Nephron progenitor cell (in vitro differentiated cells): ENCODE data around the gene KRTAP19-7.

ENCODE experiments used
- DNase-seq: peaks from one replicate; pipeline ENCODE4 v3.0.0; 2021
- H3K27ac Mint-ChIP-seq: 2 replicates; pipeline ENCODE4 v1.8.0; 2021; ENCODE audit warnings: mild to moderate bottlenecking, moderate library complexity, mixed read lengths
- H3K27me3 Mint-ChIP-seq: 2 replicates; pipeline ENCODE4 v1.8.0; 2021; ENCODE audit warnings: mild to moderate bottlenecking, low read depth, mixed read lengths; ENCODE audit not compliant: poor library complexity
- H3K36me3 Mint-ChIP-seq: 2 replicates; pipeline ENCODE4 v1.8.0; 2021; ENCODE audit warnings: low read depth, mixed read lengths
- H3K4me1 Mint-ChIP-seq: 2 replicates; pipeline ENCODE4 v1.8.0; 2021; ENCODE audit warnings: mixed read lengths
- H3K4me3 Mint-ChIP-seq: 2 replicates; pipeline ENCODE4 v1.8.0; 2021; ENCODE audit warnings: mild to moderate bottlenecking, moderate library complexity, mixed read lengths
- H3K9me3 Mint-ChIP-seq: 2 replicates; pipeline ENCODE4 v1.8.0; 2021; ENCODE audit warnings: mild to moderate bottlenecking, moderate library complexity, mixed read lengths
- CTCF ChIP-seq: fragments of 200-600 bp; sonication (generic); IDR thresholded peaks from 2 replicates; pipeline ENCODE4 v1.5.0; 2021; ENCODE audit warnings: antibody characterized with exemption

Gene KRTAP19-7

GRCh38 chr21:30561264-30561895 lies at the start of gene KRTAP19-7:
KRTAP19-7 (minus strand) TSS chr21:30561314; CDS start chr21:30561289, 25 bp downstream.
- peaks cover 8% of the 10 kb centered on the region for H3K9me3 Mint-ChIP-seq
- TF ChIP-seq CTCF, result no peak
- no peak within 1 kb of the TSS for H3K4me3 Mint-ChIP-seq
- no peak within 1 kb of the TSS for H3K27ac Mint-ChIP-seq
- no peak for DNase-seq
- H3K36me3 Mint-ChIP-seq, result no peaks in the 10 kb centered on the region
- H3K27me3 Mint-ChIP-seq, result peaks cover 6% of the 10 kb centered on the region
- H3K4me1 Mint-ChIP-seq, result no peaks in the 10 kb centered on the region

GRCh38 chr21:30605968-30606367 lies 44.9 kb upstream of the KRTAP19-7 start:
- Mint-ChIP-seq H3K27ac (no peak overlapping the region), H3K27me3 (peaks cover 4% of the 10 kb centered on the region), H3K4me1 (no peaks in the 10 kb centered on the region), H3K9me3 (peaks cover 29% of the 10 kb centered on the region), H3K4me3 (no peak overlapping the region), H3K36me3 (no peaks in the 10 kb centered on the region)
- TF ChIP-seq CTCF, result no peak
- DNase-seq, result no peak

- H3K27me3 Mint-ChIP-seq, result no peaks in the 10 kb centered on the region
- no peak within 1 kb of the TSS for H3K4me3 Mint-ChIP-seq
- no peak for DNase-seq
- no peak for TF ChIP-seq CTCF
- no peaks in the 10 kb centered on the region for H3K36me3 Mint-ChIP-seq
- no peak within 1 kb of the TSS for H3K27ac Mint-ChIP-seq
- peaks cover 11% of the 10 kb centered on the region for H3K9me3 Mint-ChIP-seq
- H3K4me1 Mint-ChIP-seq, result no peaks in the 10 kb centered on the region
Measured at GRCh38 chr21:30600787-30601186, 39.7 kb upstream of the KRTAP19-7 start, which contains the start of gene KRTAP22-1. KRTAP22-1 (plus strand) TSS chr21:30601087.

- H3K4me3 Mint-ChIP-seq, result no peak within 1 kb of the TSS
- H3K9me3 Mint-ChIP-seq, result peaks cover 7% of the 10 kb centered on the region
- H3K27ac Mint-ChIP-seq, result no peak within 1 kb of the TSS
- no peaks in the 10 kb centered on the region for H3K36me3 Mint-ChIP-seq
- DNase-seq, result no peak
- no peaks in the 10 kb centered on the region for H3K4me1 Mint-ChIP-seq
- no peak for TF ChIP-seq CTCF
- H3K27me3 Mint-ChIP-seq, result peaks cover 3% of the 10 kb centered on the region
Measured at GRCh38 chr21:30598802-30599201, 37.7 kb upstream of the KRTAP19-7 start, which contains the start of gene KRTAP6-2. KRTAP6-2 (minus strand) TSS chr21:30598902; CDS start chr21:30598874, 28 bp downstream.

- no peaks in the 10 kb centered on the region for H3K4me1 Mint-ChIP-seq
- no peak within 1 kb of the TSS for H3K4me3 Mint-ChIP-seq
- no peak for DNase-seq
- no peak for TF ChIP-seq CTCF
- H3K27ac Mint-ChIP-seq, result no peak within 1 kb of the TSS
- H3K27me3 Mint-ChIP-seq, result peaks cover 3% of the 10 kb centered on the region
- H3K36me3 Mint-ChIP-seq, result no peaks in the 10 kb centered on the region
- no peaks in the 10 kb centered on the region for H3K9me3 Mint-ChIP-seq
Measured at GRCh38 chr21:30592140-30592539, 31.0 kb upstream of the KRTAP19-7 start, which contains the start of gene KRTAP6-3. KRTAP6-3 (plus strand) TSS chr21:30592440; CDS start chr21:30592446, 6 bp downstream.

GRCh38 chr21:30590297-30590696 lies 29.2 kb upstream of the KRTAP19-7 start, which contains the start of gene KRTAP22-2:
KRTAP22-2 (minus strand) TSS chr21:30590397.
- no peak for TF ChIP-seq CTCF
- Mint-ChIP-seq H3K36me3 (no peaks in the 10 kb centered on the region), H3K4me1 (no peaks in the 10 kb centered on the region), H3K27ac (no peak within 1 kb of the TSS), H3K27me3 (peaks cover 3% of the 10 kb centered on the region), H3K4me3 (no peak within 1 kb of the TSS), H3K9me3 (no peaks in the 10 kb centered on the region)
- DNase-seq, result no peak
